ENCODE results near the gene INMT.

INMT gene

GRCh38 chr7:30736291-30736690, 15.6 kb upstream of the INMT start:
- Histone ChIP-seq H3K9me2 (replicated peaks; ENCODE audit: control insufficient read depth, low read length) (no peaks in the 10 kb centered on the region), H3K27ac (ENCODE audit: low read depth, low read length) (no peak overlapping the region)
- TF ChIP-seq EZH2phosphoT487 (IDR thresholded peaks at IDR 0.05; ENCODE audit: borderline replicate concordance, low read length) (no peak), CTCF (IDR thresholded peaks at IDR 0.05; ENCODE audit: low read depth, low read length, poor library complexity, severe bottlenecking) (no peak)

GRCh38 chr7:30738026-30738915, 13.7 kb upstream of the INMT start:
- TF ChIP-seq EZH2phosphoT487 (IDR thresholded peaks at IDR 0.05; ENCODE audit: borderline replicate concordance, low read length) (no peak), CTCF (IDR thresholded peaks at IDR 0.05; ENCODE audit: low read depth, low read length, poor library complexity, severe bottlenecking) (no peak)
- Histone ChIP-seq H3K27me3 (ENCODE audit: control insufficient read depth, low read length) (0 out of 2 replicates have a peak, but pooled peaks cover 4% of the 10 kb centered on the region), H3K4me2 (ENCODE audit: low read length) (no peak overlapping the region), H3K9me3 (ENCODE audit: control insufficient read depth, insufficient read depth, low read length) (no peaks in the 10 kb centered on the region), H3K79me2 (ENCODE audit: control insufficient read depth, low read length) (no peaks in the 10 kb centered on the region), H3K27ac (ENCODE audit: low read depth, low read length) (no peak overlapping the region), H3F3A (ENCODE audit: control insufficient read depth, insufficient read depth) (no peaks in the 10 kb centered on the region), H3K36me3 (ENCODE audit: control insufficient read depth, low read length) (no peaks in the 10 kb centered on the region), H4K20me1 (ENCODE audit: control insufficient read depth, insufficient read depth, low read depth, low read length) (no peaks in the 10 kb centered on the region), H3K4me3 (ENCODE audit: low read length) (no peak overlapping the region), H3K9me2 (replicated peaks; ENCODE audit: control insufficient read depth, low read length) (no peaks in the 10 kb centered on the region), H3K4me1 (ENCODE audit: control insufficient read depth, low read length) (no peaks in the 10 kb centered on the region)

More at GRCh38 chr7:30736291-30736690, 15.6 kb upstream of the INMT start:
- no peaks in the 10 kb centered on the region for H3F3A ChIP-seq (ENCODE audit: control insufficient read depth, insufficient read depth)
- H3K4me1 ChIP-seq (ENCODE audit: control insufficient read depth, low read length): no peaks in the 10 kb centered on the region
- no peak overlapping the region for H3K4me2 ChIP-seq (ENCODE audit: low read length)
- no peaks in the 10 kb centered on the region for H4K20me1 ChIP-seq (ENCODE audit: control insufficient read depth, insufficient read depth, low read depth, low read length)
- H3K4me3 ChIP-seq (ENCODE audit: low read length): no peak overlapping the region
- H3K36me3 ChIP-seq (ENCODE audit: control insufficient read depth, low read length): no peaks in the 10 kb centered on the region
- H3K27me3 ChIP-seq (ENCODE audit: control insufficient read depth, low read length): 0 out of 2 replicates have a peak, but pooled peaks cover 4% of the 10 kb centered on the region
- H3K9me3 ChIP-seq (ENCODE audit: control insufficient read depth, insufficient read depth, low read length): no peaks in the 10 kb centered on the region
- H3K79me2 ChIP-seq (ENCODE audit: control insufficient read depth, low read length): no peaks in the 10 kb centered on the region

- Histone ChIP-seq H4K20me1 (ENCODE audit: control insufficient read depth, insufficient read depth, low read depth, low read length) (no peaks in the 10 kb centered on the region), H3K36me3 (ENCODE audit: control insufficient read depth, low read length) (no peaks in the 10 kb centered on the region), H3K4me2 (ENCODE audit: low read length) (no peak overlapping the region), H3K9me3 (ENCODE audit: control insufficient read depth, insufficient read depth, low read length) (no peaks in the 10 kb centered on the region), H3K27me3 (ENCODE audit: control insufficient read depth, low read length) (0 out of 2 replicates have a peak, but pooled peaks cover 4% of the 10 kb centered on the region), H3K4me3 (ENCODE audit: low read length) (no peak overlapping the region), H3F3A (ENCODE audit: control insufficient read depth, insufficient read depth) (no peaks in the 10 kb centered on the region), H3K79me2 (ENCODE audit: control insufficient read depth, low read length) (no peaks in the 10 kb centered on the region), H3K27ac (ENCODE audit: low read depth, low read length) (no peak overlapping the region), H3K9me2 (replicated peaks; ENCODE audit: control insufficient read depth, low read length) (no peaks in the 10 kb centered on the region), H3K4me1 (ENCODE audit: control insufficient read depth, low read length) (no peaks in the 10 kb centered on the region)
- TF ChIP-seq CTCF (IDR thresholded peaks at IDR 0.05; ENCODE audit: low read depth, low read length, poor library complexity, severe bottlenecking) (no peak), EZH2phosphoT487 (IDR thresholded peaks at IDR 0.05; ENCODE audit: borderline replicate concordance, low read length) (no peak)
These were observed 12.2 kb upstream of the INMT start for GRCh38 chr7:30739691-30740090.

Data from DOHH2 (cell line).